HG03565 (cell line): ENCODE results near the gene SRF.

Source experiments
- ATAC-seq: cut with Tn5 transposase; IDR thresholded peaks from one replicate; pipeline ENCODE4 v1.9.1; 2021; ENCODE audit warnings: mild to moderate bottlenecking, moderate library complexity; ENCODE audit not compliant: unreplicated experiment

Gene SRF

DNA sequence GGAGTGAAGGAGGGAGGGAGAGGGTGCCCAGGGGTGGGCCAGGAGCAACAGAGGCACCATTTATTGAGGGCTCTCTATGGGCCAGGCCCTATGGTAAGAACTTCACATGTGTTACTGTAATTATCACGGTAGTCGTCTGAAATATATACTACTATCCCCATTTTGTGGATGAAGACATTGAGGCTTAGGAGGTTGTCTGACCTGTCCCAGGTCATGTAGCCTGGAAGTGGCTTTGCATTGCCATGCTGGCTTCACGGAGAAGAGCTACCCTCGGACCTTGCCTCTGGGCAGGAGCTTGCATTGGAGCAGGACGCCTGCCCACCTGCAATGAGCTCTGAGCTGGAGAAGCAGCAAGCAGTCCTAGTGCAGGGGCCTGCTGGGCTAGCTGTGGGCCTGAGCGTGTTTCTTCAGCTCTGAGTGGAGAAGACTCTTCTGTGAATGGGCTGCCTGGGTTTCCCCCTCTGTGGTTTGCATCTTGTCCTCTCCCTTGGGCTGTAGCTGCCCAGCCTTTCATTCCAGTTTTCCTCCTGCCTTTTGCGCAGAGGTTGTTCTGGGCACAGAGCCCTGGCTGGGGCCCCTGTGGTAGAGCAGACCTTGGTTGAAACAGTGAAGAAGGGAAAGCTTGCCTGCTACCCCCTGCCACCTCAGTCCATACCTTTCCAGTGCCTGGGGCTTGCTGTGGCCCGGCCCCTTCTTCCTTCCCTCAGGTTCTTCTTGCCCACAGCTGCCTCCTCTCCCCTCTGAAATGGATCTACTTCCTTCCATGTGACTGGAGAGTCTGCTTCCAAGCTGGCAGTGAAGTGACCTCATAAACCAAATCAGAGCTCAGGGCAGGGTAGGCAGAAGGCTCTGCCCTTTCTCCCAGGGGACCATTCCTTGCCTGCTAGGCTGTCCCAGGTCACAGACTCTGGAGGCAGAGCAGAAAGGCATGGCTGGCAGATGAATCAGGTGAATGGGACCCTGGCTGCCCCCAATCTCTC is 24.1 kb upstream of the SRF start:
- no peak for ATAC-seq

DNA sequence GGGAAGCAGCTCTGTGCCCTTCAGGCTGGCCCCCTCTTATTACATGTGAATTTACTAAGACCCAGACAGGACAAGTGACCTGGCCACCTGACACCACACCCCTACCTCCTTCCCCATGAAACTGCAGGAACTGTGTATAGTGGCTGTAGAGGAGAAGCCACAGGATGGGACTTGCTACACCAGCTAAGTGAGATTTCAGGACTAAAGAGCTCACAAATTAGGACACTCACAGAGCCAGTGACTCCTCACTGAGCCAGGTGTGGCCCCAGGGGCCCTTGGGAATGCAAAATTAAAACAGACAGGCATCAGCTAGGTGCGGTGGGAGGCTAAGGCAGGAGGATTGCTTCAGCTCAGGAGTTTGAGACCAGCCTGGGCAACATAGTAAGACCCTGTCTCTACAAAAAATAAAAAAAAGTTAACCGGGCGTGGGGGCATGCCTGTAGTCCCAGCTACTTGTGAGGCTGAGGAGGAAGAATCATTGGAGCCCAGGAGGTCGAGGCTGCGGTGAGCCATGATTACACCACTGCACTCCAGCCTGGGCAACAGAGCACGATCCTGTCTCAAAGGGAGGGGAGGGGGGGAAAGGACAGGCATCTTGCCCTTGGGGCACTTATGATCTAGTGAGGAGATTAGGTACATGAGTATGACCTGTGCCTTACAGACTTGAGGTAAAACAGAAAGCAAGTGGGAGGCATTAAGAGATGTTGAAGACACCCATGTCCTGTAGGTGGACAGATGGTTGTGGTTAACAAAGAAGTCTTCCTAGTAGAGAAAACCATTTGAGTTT is 23.2 kb upstream of the SRF start:
- no peak for ATAC-seq

DNA sequence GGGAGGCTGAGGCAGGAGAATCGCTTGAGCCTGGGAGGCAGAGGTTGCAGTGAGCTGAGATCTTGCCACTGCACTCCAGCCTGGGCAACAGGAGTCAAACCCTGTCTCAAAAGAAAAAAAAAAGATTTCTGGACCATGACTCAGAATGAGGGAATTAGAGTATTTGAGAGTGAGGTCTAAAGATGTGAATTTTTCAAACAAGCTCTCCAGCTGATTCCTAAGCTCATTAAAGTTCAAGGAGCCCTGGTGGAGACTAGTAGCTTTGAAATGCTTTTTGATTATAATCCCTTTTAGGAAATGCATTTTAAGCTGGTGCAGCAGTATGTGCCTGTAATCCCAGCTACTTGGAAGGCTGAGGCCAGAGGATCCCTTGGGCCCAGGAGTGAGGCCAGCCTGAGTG is 21.8 kb upstream of the SRF start:
- no peak for ATAC-seq

DNA sequence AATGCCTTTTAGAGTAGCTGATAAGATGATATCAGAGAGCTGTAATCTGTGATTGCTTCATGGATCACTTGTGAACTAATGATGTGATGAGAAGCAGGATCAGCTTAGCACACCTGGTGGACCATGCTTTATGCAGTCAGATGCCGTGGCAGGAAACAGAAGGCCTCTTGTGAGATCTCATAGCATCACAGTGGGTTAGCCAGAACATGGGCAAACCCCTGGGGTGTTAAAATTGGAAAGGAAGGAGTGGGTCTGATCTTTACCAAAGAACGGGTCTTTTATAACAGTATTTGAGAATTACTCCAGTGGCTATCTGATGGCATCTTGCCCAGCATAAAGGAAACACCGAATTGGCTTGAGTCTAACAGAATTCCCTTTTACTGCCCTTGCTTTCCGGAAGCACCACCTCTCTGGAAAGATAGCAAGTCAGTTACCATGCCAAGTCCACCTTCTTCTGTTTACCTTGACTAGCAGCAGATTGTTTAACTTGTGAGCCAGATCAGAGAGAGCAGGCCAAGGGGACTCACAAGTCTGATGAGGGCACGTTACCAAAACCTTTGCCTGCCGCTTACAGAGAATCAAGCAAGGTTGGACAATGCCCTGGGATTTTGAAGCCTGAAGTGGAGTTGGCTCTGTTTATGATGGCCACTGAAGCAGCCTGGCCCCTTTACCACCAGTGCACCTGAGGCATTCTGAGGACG is 20.9 kb upstream of the SRF start:
- no peak for ATAC-seq

DNA sequence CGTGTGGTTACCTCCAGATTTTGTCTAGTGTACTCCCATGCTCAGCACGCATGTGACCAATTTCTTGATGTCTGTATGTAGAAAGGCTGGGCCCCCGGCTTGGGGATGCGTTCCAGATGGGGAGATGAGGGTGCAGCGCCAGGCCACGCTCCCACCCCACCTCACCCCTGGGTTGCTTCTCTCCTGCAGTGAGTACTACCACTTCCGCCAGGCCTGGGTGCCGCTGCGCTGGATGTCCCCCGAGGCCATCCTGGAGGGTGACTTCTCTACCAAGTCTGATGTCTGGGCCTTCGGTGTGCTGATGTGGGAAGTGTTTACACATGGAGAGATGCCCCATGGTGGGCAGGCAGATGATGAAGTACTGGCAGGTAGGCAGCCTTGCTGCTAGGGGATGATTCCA is 11.5 kb upstream of the SRF start:
- no peak for ATAC-seq

DNA sequence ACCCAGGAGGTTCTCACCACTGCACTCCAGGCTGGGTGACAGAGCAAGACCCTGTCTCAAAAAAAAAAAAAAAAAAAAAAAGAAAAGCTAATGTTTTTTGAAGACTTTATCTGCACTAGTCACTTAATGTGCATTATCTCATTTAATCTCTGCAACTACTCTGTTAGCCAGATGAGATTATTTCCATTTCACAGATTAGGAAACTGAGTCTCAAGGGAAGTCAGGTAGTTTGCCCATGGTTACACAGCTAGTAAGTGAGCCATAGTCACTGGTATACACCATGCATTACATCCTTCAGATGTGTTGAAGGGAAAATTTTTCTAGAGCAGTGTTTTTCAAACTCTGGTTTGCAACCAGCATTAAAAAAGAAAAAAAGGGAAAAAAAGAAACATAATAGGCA is 7.2 kb upstream of the SRF start:
- no peak for ATAC-seq

DNA sequence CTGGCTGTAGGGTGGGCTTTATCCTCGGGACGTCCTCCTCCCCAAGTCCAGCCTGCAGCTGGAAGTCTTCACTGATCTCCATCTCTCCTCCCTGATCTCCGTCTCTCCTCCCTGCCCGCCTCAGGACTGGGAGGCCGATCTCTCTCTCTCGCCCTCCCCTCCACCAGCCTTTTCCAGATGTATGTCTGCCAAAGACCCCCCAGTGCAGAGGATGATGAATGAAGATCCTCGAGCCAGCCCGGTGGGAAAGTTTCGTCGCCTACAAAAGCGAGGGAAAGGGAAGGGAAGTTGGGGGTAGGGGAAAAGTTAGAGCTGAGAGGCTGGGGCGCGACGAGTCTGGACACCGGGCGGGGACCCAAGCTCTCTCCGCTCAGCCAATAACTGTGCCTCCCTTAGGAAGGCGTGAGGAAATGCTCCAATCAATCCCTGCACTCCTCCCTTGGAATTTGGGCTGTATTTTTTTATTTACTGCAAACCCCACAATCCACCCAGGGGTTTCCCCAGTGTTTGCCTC is 595 bp upstream of the SRF start:
- no peak for ATAC-seq

DNA sequence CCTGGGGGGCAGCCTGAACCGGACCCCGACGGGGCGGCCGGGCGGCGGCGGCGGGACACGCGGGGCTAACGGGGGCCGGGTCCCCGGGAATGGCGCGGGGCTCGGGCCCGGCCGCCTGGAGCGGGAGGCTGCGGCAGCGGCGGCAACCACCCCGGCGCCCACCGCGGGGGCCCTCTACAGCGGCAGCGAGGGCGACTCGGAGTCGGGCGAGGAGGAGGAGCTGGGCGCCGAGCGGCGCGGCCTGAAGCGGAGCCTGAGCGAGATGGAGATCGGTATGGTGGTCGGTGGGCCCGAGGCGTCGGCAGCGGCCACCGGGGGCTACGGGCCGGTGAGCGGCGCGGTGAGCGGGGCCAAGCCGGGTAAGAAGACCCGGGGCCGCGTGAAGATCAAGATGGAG is 636 bp downstream of the SRF start:
- peak; percentile 2 for ATAC-seq

DNA sequence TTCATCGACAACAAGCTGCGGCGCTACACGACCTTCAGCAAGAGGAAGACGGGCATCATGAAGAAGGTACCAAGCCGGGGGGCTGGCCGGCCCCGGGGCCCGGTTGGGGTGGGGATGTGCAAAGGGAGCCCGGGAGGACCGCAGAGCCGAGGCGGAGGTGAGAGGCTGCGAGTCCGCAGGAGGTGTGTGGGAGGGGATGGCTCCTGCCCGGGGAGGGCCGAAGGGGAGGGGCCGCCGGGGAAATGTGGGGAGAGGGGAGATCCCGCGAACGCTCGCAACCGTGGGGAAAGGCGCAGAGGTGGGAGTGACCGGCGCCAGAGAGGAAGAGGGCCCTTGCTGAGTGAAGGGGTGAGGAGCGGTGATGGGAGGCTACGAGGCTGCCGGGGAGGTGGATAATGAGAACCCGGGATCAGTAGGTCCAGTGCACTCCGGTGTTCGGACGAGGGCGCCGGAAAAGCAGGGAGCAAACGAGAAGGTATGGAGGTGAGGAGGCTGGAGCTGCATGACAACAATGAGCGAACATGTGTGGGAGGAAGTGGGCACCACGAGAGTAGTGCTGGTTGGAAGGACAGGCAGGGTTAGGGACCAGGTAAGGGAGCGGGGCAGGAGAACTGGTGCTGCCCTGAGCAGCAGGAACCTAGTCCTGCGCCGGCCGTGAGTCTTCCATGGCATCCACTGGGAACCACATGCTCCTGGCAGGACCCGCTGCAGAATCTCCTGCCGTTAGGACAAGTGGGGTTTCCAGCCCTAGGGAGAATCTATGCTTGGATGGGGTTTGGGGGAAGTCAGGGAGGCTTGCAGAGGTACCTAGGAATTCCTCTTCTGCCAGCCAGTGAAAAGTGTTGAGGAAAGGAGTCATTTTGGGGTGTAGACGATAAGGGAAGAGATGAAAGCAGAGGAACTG is 1.3 kb downstream of the SRF start:
- ATAC-seq, result no peak

DNA sequence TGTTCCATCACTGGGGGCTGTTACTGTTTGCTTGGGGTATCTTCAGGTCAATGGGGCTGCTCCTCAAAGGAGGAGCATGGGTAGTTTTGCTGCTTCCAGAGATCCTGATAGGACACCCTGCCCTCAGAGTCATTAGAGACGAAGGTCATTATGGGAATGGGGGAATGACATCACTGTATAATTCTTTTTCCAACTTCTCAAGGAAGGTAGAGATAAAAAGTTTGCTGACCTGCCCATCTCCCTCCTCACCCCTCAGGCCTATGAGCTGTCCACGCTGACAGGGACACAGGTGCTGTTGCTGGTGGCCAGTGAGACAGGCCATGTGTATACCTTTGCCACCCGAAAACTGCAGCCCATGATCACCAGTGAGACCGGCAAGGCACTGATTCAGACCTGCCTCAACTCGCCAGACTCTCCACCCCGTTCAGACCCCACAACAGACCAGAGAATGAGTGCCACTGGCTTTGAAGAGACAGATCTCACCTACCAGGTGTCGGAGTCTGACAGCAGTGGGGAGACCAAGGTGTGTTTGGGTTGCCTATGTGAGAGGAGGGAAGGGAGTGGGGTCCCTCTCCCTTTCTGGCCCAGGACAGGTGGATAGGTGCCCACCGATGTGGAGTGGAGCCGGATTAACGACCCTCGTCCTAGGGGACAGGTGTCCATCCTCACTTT is 2.7 kb downstream of the SRF start:
- no peak for ATAC-seq

DNA sequence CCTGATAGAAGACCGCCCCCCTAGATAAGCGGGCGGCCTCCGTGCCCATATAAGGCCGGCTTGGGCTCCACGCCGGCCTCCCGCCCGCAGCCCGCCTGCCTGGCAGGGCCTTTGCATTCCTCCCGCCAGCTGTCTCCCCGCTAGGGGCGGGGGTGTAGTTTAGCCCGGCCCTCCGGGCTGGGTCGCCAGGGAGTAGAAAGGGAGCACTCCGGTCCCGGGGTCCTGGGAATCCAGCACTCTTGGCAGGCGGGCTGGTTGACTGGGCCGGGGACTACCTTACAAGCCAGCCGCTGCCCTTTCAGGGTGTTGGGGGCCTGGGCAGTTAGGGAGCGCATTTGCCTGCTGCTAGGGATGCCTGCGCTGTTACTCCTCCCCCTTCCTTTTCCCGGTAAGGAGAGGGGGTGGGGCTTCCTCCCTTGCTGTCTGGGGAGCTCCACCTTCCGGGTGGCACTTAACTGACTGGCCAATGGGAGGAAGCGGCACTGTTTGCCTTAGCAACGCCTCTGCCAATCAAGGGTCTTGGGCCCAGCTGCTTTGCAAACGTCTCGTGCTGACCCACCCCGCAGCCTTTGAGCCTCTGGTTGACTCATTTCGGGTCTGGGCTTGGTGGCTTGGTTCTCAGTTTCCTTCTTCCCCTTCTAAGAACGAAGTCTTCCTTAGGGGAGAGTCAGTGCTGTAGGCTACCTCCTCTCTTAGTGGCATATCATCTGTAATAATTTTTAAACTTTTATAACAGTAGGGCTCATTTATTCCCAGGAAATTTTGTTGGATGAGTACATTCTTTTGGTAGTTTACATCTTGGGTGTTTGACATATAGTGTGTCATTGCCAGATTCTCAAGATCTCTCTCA is 3.4 kb downstream of the SRF start:
- ATAC-seq, result peak; percentile 52

DNA sequence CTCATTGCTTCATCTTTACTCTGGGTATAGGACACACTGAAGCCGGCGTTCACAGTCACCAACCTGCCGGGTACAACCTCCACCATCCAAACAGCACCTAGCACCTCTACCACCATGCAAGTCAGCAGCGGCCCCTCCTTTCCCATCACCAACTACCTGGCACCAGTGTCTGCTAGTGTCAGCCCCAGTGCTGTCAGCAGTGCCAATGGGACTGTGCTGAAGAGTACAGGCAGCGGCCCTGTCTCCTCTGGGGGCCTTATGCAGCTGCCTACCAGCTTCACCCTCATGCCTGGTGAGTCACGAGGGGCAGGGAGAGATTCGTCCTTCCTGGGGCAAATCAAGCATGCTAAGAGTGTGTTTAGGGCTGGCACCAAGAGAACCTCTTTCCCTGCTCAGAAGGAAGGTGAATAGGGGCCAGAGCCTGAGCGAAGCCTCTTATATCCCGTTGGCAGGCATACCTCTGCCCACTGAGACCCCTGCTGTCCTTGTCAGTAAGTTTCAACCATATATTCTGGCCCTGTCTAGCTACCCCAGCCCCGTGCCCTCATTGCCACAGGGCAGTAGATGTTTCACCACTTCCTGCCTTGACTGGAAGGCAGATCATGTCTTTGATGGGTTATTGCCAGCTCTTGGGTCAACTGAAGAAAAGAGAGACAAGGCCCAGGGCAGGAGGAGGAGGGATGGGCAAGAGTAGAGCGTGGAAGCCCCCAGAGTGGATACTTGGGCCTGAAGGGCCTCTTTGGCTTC is 4.8 kb downstream of the SRF start:
- ATAC-seq, result no peak

DNA sequence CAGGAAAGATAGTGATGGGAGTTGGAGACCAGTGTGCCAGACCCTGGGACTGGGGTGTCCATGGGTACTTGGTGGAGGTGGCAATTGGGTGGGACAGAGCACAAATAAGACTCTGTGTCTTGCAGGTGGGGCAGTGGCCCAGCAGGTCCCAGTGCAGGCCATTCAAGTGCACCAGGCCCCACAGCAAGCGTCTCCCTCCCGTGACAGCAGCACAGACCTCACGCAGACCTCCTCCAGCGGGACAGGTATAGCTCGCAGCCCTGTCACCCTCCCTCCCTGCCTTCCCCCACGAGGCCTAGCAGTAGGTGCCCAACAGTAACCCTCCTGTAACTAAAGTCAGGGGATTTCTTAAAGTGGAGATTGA is 5.3 kb downstream of the SRF start:
- ATAC-seq, result no peak

DNA sequence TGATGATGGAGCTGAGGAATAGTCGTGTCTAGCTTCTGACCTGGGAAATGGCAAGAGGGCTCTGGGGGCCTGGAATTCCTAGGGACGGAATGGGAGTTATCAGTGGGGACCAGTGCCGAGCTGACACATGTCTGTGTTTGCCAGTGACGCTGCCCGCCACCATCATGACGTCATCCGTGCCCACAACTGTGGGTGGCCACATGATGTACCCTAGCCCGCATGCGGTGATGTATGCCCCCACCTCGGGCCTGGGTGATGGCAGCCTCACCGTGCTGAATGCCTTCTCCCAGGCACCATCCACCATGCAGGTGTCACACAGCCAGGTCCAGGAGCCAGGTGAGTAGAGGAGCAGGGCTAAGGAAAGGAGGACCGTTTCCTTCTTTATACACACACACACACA is 7.1 kb downstream of the SRF start:
- no peak for ATAC-seq

DNA sequence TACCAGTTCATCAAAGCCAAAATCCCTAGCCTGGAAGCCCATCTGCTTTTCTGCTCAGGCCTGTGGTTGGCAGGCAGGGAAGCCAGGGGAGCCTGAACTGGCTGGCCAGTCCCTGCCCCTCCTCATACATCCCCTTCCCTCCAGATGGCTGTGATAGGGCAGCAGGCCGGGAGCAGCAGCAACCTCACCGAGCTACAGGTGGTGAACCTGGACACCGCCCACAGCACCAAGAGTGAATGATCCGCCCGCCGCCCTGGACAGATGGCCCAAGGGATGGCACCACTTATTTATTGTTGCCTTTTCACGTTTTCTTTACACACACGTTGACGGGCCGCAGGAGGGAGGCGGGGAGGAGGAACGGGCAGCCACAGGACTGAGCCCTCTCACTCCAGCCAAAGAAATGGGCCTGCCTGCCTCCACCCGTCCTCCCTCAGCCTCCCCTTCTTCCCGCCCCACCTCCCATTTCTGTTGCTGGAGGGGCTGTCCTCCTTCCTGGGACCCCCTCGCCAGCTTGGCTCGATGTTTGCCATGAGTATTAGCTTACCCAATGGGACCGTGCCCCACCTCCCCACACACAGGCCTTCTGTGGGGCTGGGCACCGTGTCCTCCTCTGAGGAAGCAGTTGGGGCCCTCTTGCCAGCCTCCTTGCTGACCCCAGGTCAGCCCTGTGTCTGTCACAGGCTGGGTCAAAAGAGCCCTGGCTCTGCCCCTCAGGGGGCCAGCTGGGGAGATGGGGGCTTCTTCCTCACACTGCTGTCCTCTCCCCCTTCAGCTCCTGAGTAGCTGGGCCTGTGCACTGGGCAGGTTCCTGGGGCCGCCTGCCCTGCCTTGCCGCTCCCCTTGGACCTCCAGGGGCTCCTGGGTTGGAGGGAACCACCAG is 8.1 kb downstream of the SRF start:
- no peak for ATAC-seq

DNA sequence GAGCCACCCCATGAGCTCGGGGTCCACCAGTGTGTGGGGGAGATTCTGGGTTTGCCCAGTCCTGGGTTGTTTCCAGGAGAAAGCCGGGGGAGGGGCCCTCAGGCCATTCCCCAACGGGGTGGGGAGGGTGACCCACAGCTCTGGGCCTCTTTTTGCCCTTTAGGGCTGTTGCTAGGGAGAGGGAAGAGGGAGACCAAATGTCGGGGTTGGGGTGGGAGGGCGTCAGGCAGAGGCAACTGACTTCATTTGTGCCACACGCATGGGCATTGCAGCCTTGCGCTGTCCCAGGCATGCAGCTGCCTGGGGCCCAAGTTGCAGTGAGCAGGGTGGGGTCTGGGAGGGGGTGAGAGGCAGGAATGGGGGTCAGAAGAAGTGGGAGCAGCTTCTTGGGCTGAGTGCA is 9.0 kb downstream of the SRF start:
- no peak for ATAC-seq

DNA sequence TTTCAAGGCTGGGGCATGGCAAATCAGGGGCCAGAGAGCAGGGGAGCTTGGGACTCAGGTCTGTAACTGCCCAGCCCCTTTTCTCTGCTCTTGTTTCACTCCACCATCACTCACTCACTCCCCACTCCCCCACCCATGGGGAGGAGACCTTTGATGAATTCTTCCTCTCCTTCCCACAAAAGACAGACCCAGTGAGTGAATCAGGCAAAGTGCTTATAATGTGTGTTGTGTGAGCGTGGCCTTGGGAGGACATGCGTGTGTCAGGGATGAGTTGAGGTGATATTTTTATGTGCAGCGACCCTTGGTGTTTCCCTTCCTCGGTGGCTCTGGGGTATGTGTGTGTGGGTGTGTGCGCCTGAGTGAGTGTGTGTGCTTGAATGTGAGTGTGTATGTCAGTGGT is 9.9 kb downstream of the SRF start:
- no peak for ATAC-seq
